Caco-2 (cell line): ENCODE results near the gene HPN. TPM values are rescaled to one million over a fixed set of nuclear protein-coding genes. Genes with fewer than 3 reads are reported as not detected.

ENCODE experiments used
- BruUV-seq: library from RNA; stranded (reverse); fragments of 400-500 nt; replicated peaks from 2 replicates; lab custom pipeline; 2021; lab: Mats Ljungman, UMichigan
- CTCF ChIA-PET: fragments of 300-600 bp; sonication (Branson Sonifier 250); formaldehyde crosslinking; loops from one replicate; lab custom pipeline; 2022; ENCODE audit warnings: antibody characterized with exemption; lab: Charles Lee
- POLR2A ChIA-PET: fragments of 300-600 bp; sonication (Branson Sonifier 250); formaldehyde crosslinking; loops from one replicate; lab custom pipeline; 2022; ENCODE audit warnings: antibody characterized with exemption; lab: Charles Lee
- DNase-seq, 2 experiments: peaks; one replicate each; pipeline versions ENCODE4 v3.0.0 to v3.0.0-alpha.2; 2020 to 2022
- H3K27me3 ChIP-seq: replicated peaks from 2 replicates; pipeline ENCODE4 v1.6.0; 2011; ENCODE audit warnings: low read length; ENCODE audit not compliant: control insufficient read depth, insufficient read depth
- H3K36me3 ChIP-seq: 2 replicates; pipeline ENCODE4 v1.5.1; 2011; ENCODE audit warnings: low read length; ENCODE audit not compliant: control insufficient read depth, insufficient read depth
- H3K4me1 ChIP-seq: fragments of 250-450 bp; sonication (Bioruptor Pico); 2 replicates; pipeline ENCODE4 v1.5.1; 2020; ENCODE audit warnings: mild to moderate bottlenecking
- H3K4me3 ChIP-seq: 2 replicates; pipeline ENCODE4 v1.5.1; 2011; ENCODE audit warnings: low read depth, mild to moderate bottlenecking, control low read depth, low read length
- H3K9me3 ChIP-seq: fragments of 250-450 bp; sonication (Bioruptor Pico); 2 replicates; pipeline ENCODE4 v1.5.1; 2020; ENCODE audit warnings: mild to moderate bottlenecking, moderate library complexity
- H3K27ac Mint-ChIP-seq: one replicate; pipeline ENCODE4 v1.8.0; 2022; ENCODE audit warnings: mixed read lengths; ENCODE audit not compliant: unreplicated experiment
- H3K27me3 Mint-ChIP-seq: one replicate; pipeline ENCODE4 v1.8.0; 2022; ENCODE audit warnings: mixed read lengths; ENCODE audit not compliant: insufficient read depth, unreplicated experiment
- H3K36me3 Mint-ChIP-seq: one replicate; pipeline ENCODE4 v1.8.0; 2022; ENCODE audit warnings: mild to moderate bottlenecking, mixed read lengths; ENCODE audit not compliant: insufficient read depth, unreplicated experiment
- H3K4me1 Mint-ChIP-seq: one replicate; pipeline ENCODE4 v1.8.0; 2022; ENCODE audit warnings: low read depth, mixed read lengths; ENCODE audit not compliant: unreplicated experiment
- H3K4me3 Mint-ChIP-seq: one replicate; pipeline ENCODE4 v1.8.0; 2022; ENCODE audit warnings: mild to moderate bottlenecking, moderate library complexity, mixed read lengths; ENCODE audit not compliant: unreplicated experiment
- H3K9me3 Mint-ChIP-seq: one replicate; pipeline ENCODE4 v1.8.0; 2022; ENCODE audit warnings: mixed read lengths; ENCODE audit not compliant: unreplicated experiment
- intact Hi-C: fragments of 100-400 bp; cut with micrococcal nuclease; formaldehyde crosslinking; loops from one replicate; pipeline ENCODE4 v1.10.0; 2022; ENCODE audit not compliant: unreplicated experiment
- total RNA-seq: library from RNA; stranded (reverse); gene quantifications from 2 replicates; pipeline ENCODE4 v1.2.3, GENCODE V29; 2022
- TF ChIP-seq, protein P1 (sequence below), 2 experiments: fragments of 200-600 bp in 1 of 2; IDR thresholded peaks; 1 replicate in 1 of 2; 2 replicates in 1 of 2; pipeline versions ENCODE4 v1.5.1 to v1.8.0; 2011 to 2022; ENCODE audit warnings: antibody characterized with exemption in 1 of 2, control low read depth in 1 of 2, inconsistent platforms in 1 of 2, low read depth in 1 of 2, low read length in 1 of 2, mild to moderate bottlenecking in 1 of 2, moderate library complexity in 1 of 2; ENCODE audit not compliant: insufficient read depth in 1 of 2, severe bottlenecking in 1 of 2, unreplicated experiment in 1 of 2

HPN gene
- total RNA-seq, 1 experiment from 2014 or later = 20.8 TPM

GRCh38 chr19:35104361-35104760 lies 62.8 kb downstream of the HPN start:
- Mint-ChIP-seq H3K4me3 (no peak overlapping the region), H3K27ac (no peak overlapping the region), H3K36me3 (no peaks in the 10 kb centered on the region), H3K4me1 (peaks cover 7% of the 10 kb centered on the region), H3K27me3 (no peaks in the 10 kb centered on the region), H3K9me3 (peaks cover 9% of the 10 kb centered on the region)
- TF ChIP-seq, protein P1, sequence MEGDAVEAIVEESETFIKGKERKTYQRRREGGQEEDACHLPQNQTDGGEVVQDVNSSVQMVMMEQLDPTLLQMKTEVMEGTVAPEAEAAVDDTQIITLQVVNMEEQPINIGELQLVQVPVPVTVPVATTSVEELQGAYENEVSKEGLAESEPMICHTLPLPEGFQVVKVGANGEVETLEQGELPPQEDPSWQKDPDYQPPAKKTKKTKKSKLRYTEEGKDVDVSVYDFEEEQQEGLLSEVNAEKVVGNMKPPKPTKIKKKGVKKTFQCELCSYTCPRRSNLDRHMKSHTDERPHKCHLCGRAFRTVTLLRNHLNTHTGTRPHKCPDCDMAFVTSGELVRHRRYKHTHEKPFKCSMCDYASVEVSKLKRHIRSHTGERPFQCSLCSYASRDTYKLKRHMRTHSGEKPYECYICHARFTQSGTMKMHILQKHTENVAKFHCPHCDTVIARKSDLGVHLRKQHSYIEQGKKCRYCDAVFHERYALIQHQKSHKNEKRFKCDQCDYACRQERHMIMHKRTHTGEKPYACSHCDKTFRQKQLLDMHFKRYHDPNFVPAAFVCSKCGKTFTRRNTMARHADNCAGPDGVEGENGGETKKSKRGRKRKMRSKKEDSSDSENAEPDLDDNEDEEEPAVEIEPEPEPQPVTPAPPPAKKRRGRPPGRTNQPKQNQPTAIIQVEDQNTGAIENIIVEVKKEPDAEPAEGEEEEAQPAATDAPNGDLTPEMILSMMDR (IDR thresholded peaks at IDR 0.05; ENCODE audit: insufficient read depth in 1 of 2, low read depth in 1 of 2, low read length in 1 of 2, severe bottlenecking in 1 of 2, unreplicated experiment in 1 of 2) = no peak
- H3K9me3 ChIP-seq = peaks cover 7% of the 10 kb centered on the region; the same call in 1 of the 2 replicates
- DNase-seq = no peak
- no peaks in the 10 kb centered on the region for H3K36me3 ChIP-seq
- peaks cover 7% of the 10 kb centered on the region; the same call in 1 of the 2 replicates for H3K4me1 ChIP-seq
- intact Hi-C loops = no loop called here
- ChIA-PET POLR2A (no interaction called here), CTCF (interaction anchor here (0.6 kb wide), 1 partner anchor 37 kb away, joined by 3 read pairs; no protein-coding TSS in a partner anchor)
- no peak overlapping the region for H3K4me3 ChIP-seq
- H3K27me3 ChIP-seq = no peaks in the 10 kb centered on the region
- BruUV-seq = no TSS peak

DNA sequence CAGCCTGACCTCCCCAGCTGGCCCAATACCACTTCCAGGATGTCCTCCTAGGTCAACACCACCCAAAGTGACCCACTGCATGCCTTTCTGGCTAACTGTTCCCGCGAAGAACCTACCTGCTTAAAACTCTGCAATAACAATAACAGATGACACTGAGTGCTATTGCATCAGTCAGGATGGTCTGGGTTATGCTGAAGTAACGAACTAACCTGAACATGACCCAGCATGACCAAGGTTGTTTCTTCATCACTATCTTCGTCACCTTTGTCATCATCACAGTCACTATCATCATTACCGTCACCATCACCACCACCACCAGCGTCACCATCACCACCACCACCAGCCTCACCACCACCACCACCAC lies 63.5 kb downstream of the HPN start:
- peaks cover 7% of the 10 kb centered on the region for H3K4me1 Mint-ChIP-seq
- ChIA-PET CTCF (no interaction called here), POLR2A (no interaction called here)
- H3K4me1 ChIP-seq = peaks cover 5% of the 10 kb centered on the region; the same call in 1 of the 2 replicates
- H3K27ac Mint-ChIP-seq = no peak overlapping the region
- no TSS peak for BruUV-seq
- no peaks in the 10 kb centered on the region for H3K27me3 ChIP-seq
- no peak overlapping the region for H3K4me3 Mint-ChIP-seq
- no peak overlapping the region for H3K4me3 ChIP-seq
- TF ChIP-seq, protein P1 (IDR thresholded peaks at IDR 0.05; ENCODE audit: insufficient read depth in 1 of 2, low read depth in 1 of 2, low read length in 1 of 2, severe bottlenecking in 1 of 2, unreplicated experiment in 1 of 2) = no peak
- no peaks in the 10 kb centered on the region for H3K36me3 ChIP-seq
- H3K9me3 ChIP-seq = peaks cover 7% of the 10 kb centered on the region; the same call in 1 of the 2 replicates
- no peaks in the 10 kb centered on the region for H3K36me3 Mint-ChIP-seq
- no peaks in the 10 kb centered on the region for H3K27me3 Mint-ChIP-seq
- no peak for DNase-seq
- intact Hi-C loops = no loop called here
- peaks cover 9% of the 10 kb centered on the region for H3K9me3 Mint-ChIP-seq

- no TSS peak for BruUV-seq
- Histone ChIP-seq H3K4me1 (peaks cover 5% of the 10 kb centered on the region; the same call in 1 of the 2 replicates), H3K27me3 (no peaks in the 10 kb centered on the region), H3K9me3 (peaks cover 7% of the 10 kb centered on the region; the same call in 1 of the 2 replicates), H3K36me3 (no peaks in the 10 kb centered on the region), H3K4me3 (no peak overlapping the region)
- POLR2A ChIA-PET = no interaction called here
- no peak for DNase-seq
- no peak overlapping the region for H3K27ac Mint-ChIP-seq
- peaks cover 9% of the 10 kb centered on the region for H3K9me3 Mint-ChIP-seq
- no peak overlapping the region for H3K4me3 Mint-ChIP-seq
- intact Hi-C loops = no loop called here
- CTCF ChIA-PET = no interaction called here
- no peaks in the 10 kb centered on the region for H3K27me3 Mint-ChIP-seq
- no peaks in the 10 kb centered on the region for H3K36me3 Mint-ChIP-seq
- TF ChIP-seq, protein P1 (IDR thresholded peaks at IDR 0.05; ENCODE audit: insufficient read depth in 1 of 2, low read depth in 1 of 2, low read length in 1 of 2, severe bottlenecking in 1 of 2, unreplicated experiment in 1 of 2) = no peak
- H3K4me1 Mint-ChIP-seq = peaks cover 7% of the 10 kb centered on the region
These were observed 64.1 kb downstream of the HPN start for GRCh38 chr19:35105411-35106290.
